IMR-90 (cell line): ENCODE measurements around the gene CLEC3B. TPM values are rescaled to one million over a fixed set of nuclear protein-coding genes. Genes with fewer than 3 reads are reported as not detected.
A peak's percentile ranks its signal among the peaks of the same experiment; 100 is the strongest.

ENCODE experiments used
- ATAC-seq: fragments of 200-7000 bp; cut with Tn5 transposase; 2 replicates; pipeline ENCODE4 v1.9.1; 2020; ENCODE audit warnings: low read depth, mild to moderate bottlenecking, moderate library complexity
- BruUV-seq: library from RNA; stranded (reverse); fragments of 400-500 nt; replicated peaks from 2 replicates; lab custom pipeline; 2021; lab: Mats Ljungman, UMichigan
- CTCF ChIA-PET: fragments of 300-600 bp; formaldehyde crosslinking; extraction: SDS; loops from one replicate; lab custom pipeline; 2021; ENCODE audit warnings: antibody characterized with exemption; lab: Yijun Ruan, JAX
- POLR2A ChIA-PET: fragments of 300-600 bp; sonication (Branson Sonifier 250); formaldehyde crosslinking; loops from one replicate; lab custom pipeline; 2022; ENCODE audit warnings: antibody characterized with exemption; ENCODE audit not compliant: unreplicated experiment; lab: Charles Lee
- DNase-seq: peaks from one replicate; pipeline ENCODE4 v3.0.0; 2013
- H2AFZ ChIP-seq: replicated peaks from 2 replicates; pipeline ENCODE3; 2013; ENCODE audit warnings: low read length, mild to moderate bottlenecking; ENCODE audit not compliant: poor library complexity
- H2AK5ac ChIP-seq: 2 replicates; pipeline ENCODE4 v1.6.1; 2013; ENCODE audit warnings: low read depth, low read length, inconsistent platforms
- H2AK9ac ChIP-seq: replicated peaks from 2 replicates; pipeline ENCODE3; 2013; ENCODE audit warnings: mild to moderate bottlenecking, low read depth, low read length, moderate library complexity; ENCODE audit not compliant: poor library complexity
- H2BK120ac ChIP-seq: 2 replicates; pipeline ENCODE4 v1.6.1; 2013; ENCODE audit warnings: low read depth, low read length, inconsistent platforms
- H2BK15ac ChIP-seq: 3 replicates; pipeline ENCODE4 v1.6.1; 2013; ENCODE audit warnings: low read depth, low read length, inconsistent platforms
- H2BK20ac ChIP-seq: 2 replicates; pipeline ENCODE4 v1.6.1; 2013; ENCODE audit warnings: low read depth, mild to moderate bottlenecking, inconsistent platforms, low read length, moderate library complexity
- H2BK5ac ChIP-seq: 2 replicates; pipeline ENCODE4 v1.6.1; 2013; ENCODE audit warnings: mild to moderate bottlenecking, low read depth, low read length, inconsistent platforms; ENCODE audit not compliant: poor library complexity, severe bottlenecking
- H3K14ac ChIP-seq: replicated peaks from 2 replicates; pipeline ENCODE4 v1.6.1; 2013; ENCODE audit warnings: low read depth, low read length, inconsistent platforms
- H3K18ac ChIP-seq: 2 replicates; pipeline ENCODE4 v1.6.1; 2013; ENCODE audit warnings: low read depth, low read length, control low read depth
- H3K23ac ChIP-seq: 2 replicates; pipeline ENCODE4 v1.6.1; 2013; ENCODE audit warnings: low read depth, low read length, inconsistent platforms
- H3K27ac ChIP-seq: 2 replicates; pipeline ENCODE4 v1.5.1; 2013; ENCODE audit warnings: mild to moderate bottlenecking, control low read depth, low read length; ENCODE audit not compliant: insufficient read depth
- H3K27me3 ChIP-seq: 2 replicates; pipeline ENCODE4 v1.6.1; 2013; ENCODE audit warnings: low read length; ENCODE audit not compliant: control insufficient read depth, insufficient read depth
- H3K36me3 ChIP-seq: 2 replicates; pipeline ENCODE4 v1.6.1; 2013; ENCODE audit warnings: low read length, mixed read lengths; ENCODE audit not compliant: control insufficient read depth, insufficient read depth
- H3K4ac ChIP-seq: 2 replicates; pipeline ENCODE4 v1.6.1; 2013; ENCODE audit warnings: low read depth, low read length, inconsistent platforms
- H3K4me1 ChIP-seq: 2 replicates; pipeline ENCODE4 v1.6.1; 2013; ENCODE audit warnings: low read length, mixed read lengths; ENCODE audit not compliant: control insufficient read depth, insufficient read depth
- H3K4me2 ChIP-seq: 2 replicates; pipeline ENCODE4 v1.6.1; 2013; ENCODE audit warnings: low read depth, mild to moderate bottlenecking, control low read depth, low read length, moderate library complexity
- H3K4me3 ChIP-seq: 2 replicates; pipeline ENCODE4 v1.5.1; 2013; ENCODE audit warnings: low read depth, mild to moderate bottlenecking, control low read depth, low read length, moderate library complexity; ENCODE audit not compliant: insufficient read depth
- H3K56ac ChIP-seq: 2 replicates; pipeline ENCODE4 v1.6.1; 2013; ENCODE audit warnings: low read length, inconsistent platforms; ENCODE audit not compliant: insufficient read depth; ENCODE audit errors: extremely low read depth
- H3K79me1 ChIP-seq, 2 experiments: 2 replicates each; pipeline ENCODE4 v1.6.1; 2013; ENCODE audit warnings: low read length in 2 of 2, inconsistent platforms in 1 of 2, low read depth in 1 of 2
- H3K9ac ChIP-seq: 2 replicates; pipeline ENCODE4 v1.6.1; 2013; ENCODE audit warnings: low read depth, low read length, control low read depth
- H3K9me1 ChIP-seq: 2 replicates; pipeline ENCODE4 v1.6.1; 2013; ENCODE audit warnings: low read length, inconsistent platforms; ENCODE audit not compliant: insufficient read depth
- H3K9me3 ChIP-seq: 2 replicates; pipeline ENCODE4 v1.6.1; 2013; ENCODE audit warnings: low read length; ENCODE audit not compliant: control insufficient read depth, insufficient read depth
- H4K20me1 ChIP-seq: 2 replicates; pipeline ENCODE4 v1.6.1; 2013; ENCODE audit warnings: low read length, inconsistent platforms; ENCODE audit not compliant: insufficient read depth
- H4K5ac ChIP-seq: 2 replicates; pipeline ENCODE4 v1.6.1; 2013; ENCODE audit warnings: mild to moderate bottlenecking, low read depth, low read length, control low read depth
- H4K8ac ChIP-seq, 2 experiments: 2 replicates each; pipeline ENCODE4 v1.6.1; 2013; ENCODE audit warnings: low read depth in 2 of 2, low read length in 2 of 2, control low read depth in 1 of 2, inconsistent platforms in 1 of 2
- H4K91ac ChIP-seq: 2 replicates; pipeline ENCODE4 v1.6.1; 2013; ENCODE audit warnings: low read depth, low read length, inconsistent platforms; ENCODE audit not compliant: insufficient read depth
- BHLHE40 ChIP-seq: fragments of 150-350 bp; IDR thresholded peaks from 2 replicates; pipeline ENCODE4 v1.6.1; 2016; ENCODE audit warnings: mild to moderate bottlenecking, low read depth, low read length
- CEBPB ChIP-seq: IDR thresholded peaks from 2 replicates; pipeline ENCODE4 v1.6.1; 2012; ENCODE audit warnings: low read depth, low read length, improper control_type of control experiment
- CHD1 ChIP-seq: IDR thresholded peaks from 2 replicates; pipeline ENCODE4 v1.6.1; 2012; ENCODE audit warnings: low read depth, low read length, improper control_type of control experiment
- CTCF ChIP-seq: conservative IDR thresholded peaks from 2 replicates; pipeline ENCODE4 v1.5.1; 2012; ENCODE audit warnings: mild to moderate bottlenecking, low read depth, low read length, improper control_type of control experiment
- ELK1 ChIP-seq: fragments of 150-350 bp; IDR thresholded peaks from 2 replicates; pipeline ENCODE4 v1.6.1; 2016; ENCODE audit warnings: low read depth, mild to moderate bottlenecking, low read length, moderate library complexity, borderline replicate concordance
- FOS ChIP-seq: fragments of 150-350 bp; IDR thresholded peaks from 2 replicates; pipeline ENCODE4 v1.6.1; 2016; ENCODE audit warnings: low read depth, low read length
- MAFK ChIP-seq: IDR thresholded peaks from 2 replicates; pipeline ENCODE4 v1.6.1; 2012; ENCODE audit warnings: low read depth, low read length, improper control_type of control experiment
- MAZ ChIP-seq: IDR thresholded peaks from 2 replicates; pipeline ENCODE4 v1.6.1; 2012; ENCODE audit warnings: low read depth, mild to moderate bottlenecking, low read length, improper control_type of control experiment, moderate library complexity, borderline replicate concordance
- MXI1 ChIP-seq: IDR thresholded peaks from 2 replicates; pipeline ENCODE4 v1.6.1; 2012; ENCODE audit warnings: low read depth, mild to moderate bottlenecking, low read length, moderate library complexity, borderline replicate concordance
- NFE2L2 ChIP-seq: fragments of 150-350 bp; IDR thresholded peaks from 2 replicates; pipeline ENCODE4 v1.6.1; 2016; ENCODE audit warnings: low read depth, mild to moderate bottlenecking, low read length
- POLR2A ChIP-seq: IDR thresholded peaks from 2 replicates; pipeline ENCODE4 v1.6.1; 2012; ENCODE audit warnings: mild to moderate bottlenecking, low read depth, low read length
- RAD21 ChIP-seq: IDR thresholded peaks from 2 replicates; pipeline ENCODE4 v1.6.1; 2012; ENCODE audit warnings: low read length, improper control_type of control experiment
- RCOR1 ChIP-seq: IDR thresholded peaks from 2 replicates; pipeline ENCODE4 v1.6.1; 2012; ENCODE audit warnings: mild to moderate bottlenecking, low read length, improper control_type of control experiment; ENCODE audit not compliant: insufficient replicate concordance
- RFX5 ChIP-seq: IDR thresholded peaks from 2 replicates; pipeline ENCODE4 v1.8.0; 2012; ENCODE audit warnings: low read depth, mild to moderate bottlenecking, low read length, moderate library complexity
- SMC3 ChIP-seq: fragments of 150-350 bp; IDR thresholded peaks from 2 replicates; pipeline ENCODE4 v1.6.1; 2016; ENCODE audit warnings: low read depth, mild to moderate bottlenecking, antibody characterized with exemption, low read length, moderate library complexity
- USF2 ChIP-seq: fragments of 150-350 bp; IDR thresholded peaks from 2 replicates; pipeline ENCODE4 v1.6.1; 2017; ENCODE audit warnings: mild to moderate bottlenecking, antibody characterized with exemption, low read length, low read depth
- WGBS, 2 experiments: methylation state at CpG; one replicate each; pipeline versions ENCODE4 v1.1.5 to v1.1.7; 2013; ENCODE audit warnings: missing lambda C conversion rate in 2 of 2; ENCODE audit not compliant: insufficient read length in 1 of 2; ENCODE audit errors: extremely low coverage in 2 of 2; 5-methylcytosine and 5-hydroxymethylcytosine counted together
- dilution Hi-C: fragments of 300-500 bp; cut with HindIII; formaldehyde crosslinking; loops from one replicate; pipeline ENCODE4 v1.14.3; 2018; ENCODE audit warnings: low sequenced_read_pairs; ENCODE audit not compliant: unreplicated experiment
- in situ Hi-C: fragments of 300-500 bp; cut with MboI; formaldehyde crosslinking; loops from 3 replicates; pipeline ENCODE4 v1.14.3; 2019; ENCODE audit warnings: low sequenced_read_pairs, inconsistent platforms, mixed read lengths
- intact Hi-C: fragments of 100-400 bp; cut with micrococcal nuclease; formaldehyde crosslinking; loops from 2 replicates; pipeline ENCODE4 v1.10.0; 2022
- polyA plus RNA-seq, 3 experiments: library from polyadenylated mRNA; depleted of rRNA; stranded (reverse); fragments of >200 nt; gene quantifications; 2 replicates each; pipeline ENCODE4 v1.2.3, GENCODE V29; 2012; ENCODE audit warnings: low replicate concordance in 1 of 3
- total RNA-seq: library from RNA; depleted of rRNA; stranded (reverse); fragments of >200 nt; gene quantifications from 2 replicates; pipeline ENCODE4 v1.2.3, GENCODE V29; 2012

CLEC3B gene
- total and polyA plus RNA-seq, 2 of the 4 experiments (the other 2 are of a cell fraction): 3.6 to 13.2 TPM

GRCh38 chr3:45065373-45065720, 39.2 kb downstream of the CLEC3B start:
- no peak for TF ChIP-seq SMC3
- no peak for TF ChIP-seq MAFK
- no peak for TF ChIP-seq NFE2L2
- TF ChIP-seq RAD21: no peak
- TF ChIP-seq CHD1: no peak
- no peak for TF ChIP-seq CEBPB
- no peak for TF ChIP-seq RCOR1
- no peak for TF ChIP-seq FOS
- no peak for TF ChIP-seq RFX5
- TF ChIP-seq BHLHE40: no peak
- no peak for TF ChIP-seq ELK1
- TF ChIP-seq CTCF: no peak
- TF ChIP-seq MAZ: no peak
- TF ChIP-seq USF2: no peak
- no peak for TF ChIP-seq MXI1
- TF ChIP-seq POLR2A: no peak
- BruUV-seq: no TSS peak
- POLR2A ChIA-PET: no interaction called here

More at GRCh38 chr3:45065373-45065720, 39.2 kb downstream of the CLEC3B start:
- dilution Hi-C loops: no loop called here
- no peak for DNase-seq
- H3K9me1 ChIP-seq: peaks cover 26% of the 10 kb centered on the region
- peak overlapping the region; percentile 98 for H4K8ac ChIP-seq
- peak overlapping the region; percentile 99 for H4K91ac ChIP-seq
- CTCF ChIA-PET: interaction anchor here (0.9 kb wide), 1 partner anchor 145 kb away, joined by 3 read pairs; no protein-coding TSS in a partner anchor
- intact Hi-C loops: no loop called here
- peak overlapping the region; percentile 100 for H2BK15ac ChIP-seq
- H2AK5ac ChIP-seq: peak overlapping the region; percentile 100
- H3K4me3 ChIP-seq: no peak overlapping the region
- peak overlapping the region; percentile 76 for H3K27ac ChIP-seq
- peak overlapping the region; percentile 99 for H2BK120ac ChIP-seq
- H3K36me3 ChIP-seq: no peaks in the 10 kb centered on the region; the same call in 1 of the 2 replicates
- ATAC-seq: no peak
- in situ Hi-C loops: no loop called here
- peak overlapping the region; percentile 42 for H2AK9ac ChIP-seq
- peak overlapping the region; percentile 97 for H3K23ac ChIP-seq
- peak overlapping the region; percentile 99 for H3K4ac ChIP-seq
- H2BK20ac ChIP-seq: peak overlapping the region; percentile 96
- H2BK5ac ChIP-seq: peak overlapping the region; percentile 87
- H3K79me1 ChIP-seq: peaks cover 0 to 25% of the 10 kb centered on the region in 2 experiments; a peak in 2 of 4 replicates
- H3K18ac ChIP-seq: peak overlapping the region; percentile 98
- H3K14ac ChIP-seq: peak overlapping the region; percentile 99
- H3K9me3 ChIP-seq: no peaks in the 10 kb centered on the region
- no peak overlapping the region for H3K9ac ChIP-seq
- H3K27me3 ChIP-seq: no peaks in the 10 kb centered on the region
- peak overlapping the region; percentile 98 for H4K5ac ChIP-seq
- H3K56ac ChIP-seq: peak overlapping the region; percentile 59
- H4K20me1 ChIP-seq: no peaks in the 10 kb centered on the region
- H3K4me1 ChIP-seq: peaks cover 32% of the 10 kb centered on the region
- no peak overlapping the region for H3K4me2 ChIP-seq
- WGBS, 2 experiments: no CpG with 5 or more reads among the region's 1 CpG
- H2AFZ ChIP-seq: peak overlapping the region; percentile 17
